DND-41 (cell line): Measurements from ENCODE around the gene ADPRHL1.

Experiments
- ATAC-seq: fragments of 200-7000 bp; cut with Tn5 transposase; 3 replicates; pipeline ENCODE4 v1.9.1; 2021; ENCODE audit warnings: low read depth; ENCODE audit not compliant: insufficient read depth
- DNase-seq: peaks from one replicate; pipeline ENCODE4 v3.0.0-alpha.2; 2020
- H2AFZ ChIP-seq: 2 replicates; pipeline ENCODE4 v1.6.0; 2012; ENCODE audit warnings: low read depth, low read length
- H3K27ac ChIP-seq: 2 replicates; pipeline ENCODE4 v1.5.1; 2012; ENCODE audit warnings: low read length, inconsistent platforms
- H3K27me3 ChIP-seq: fragments of 200-600 bp; sonication (generic); 2 replicates; pipeline ENCODE4 v1.6.0; 2012; ENCODE audit warnings: low read length, mild to moderate bottlenecking, inconsistent platforms; ENCODE audit not compliant: insufficient read depth, poor library complexity
- H3K36me3 ChIP-seq: 2 replicates; pipeline ENCODE4 v1.5.1; 2012; ENCODE audit warnings: low read length, inconsistent platforms; ENCODE audit not compliant: insufficient read depth
- H3K4me1 ChIP-seq: 2 replicates; pipeline ENCODE4 v1.5.1; 2012; ENCODE audit warnings: mild to moderate bottlenecking, low read length; ENCODE audit not compliant: insufficient read depth
- H3K4me2 ChIP-seq: 2 replicates; pipeline ENCODE4 v1.6.0; 2012; ENCODE audit warnings: mild to moderate bottlenecking, moderate library complexity, low read length, inconsistent platforms; ENCODE audit not compliant: insufficient read depth
- H3K4me3 ChIP-seq, 2 experiments: fragments of 200-600 bp in 1 of 2; shearing (Covaris generic) in 1 of 2; 2 replicates each; pipeline ENCODE4 v1.5.1; 2012 to 2016; ENCODE audit warnings: inconsistent platforms in 2 of 2, low read length in 2 of 2, mild to moderate bottlenecking in 2 of 2, low read depth in 1 of 2, moderate library complexity in 1 of 2
- H3K79me2 ChIP-seq: 2 replicates; pipeline ENCODE4 v1.6.0; 2012; ENCODE audit warnings: low read length, inconsistent platforms; ENCODE audit not compliant: insufficient read depth
- H3K9ac ChIP-seq: 2 replicates; pipeline ENCODE4 v1.6.0; 2012; ENCODE audit warnings: low read depth, mild to moderate bottlenecking, inconsistent platforms, low read length, moderate library complexity
- H3K9me3 ChIP-seq: 2 replicates; pipeline ENCODE4 v1.5.1; 2012; ENCODE audit warnings: low read length, moderate library complexity, mild to moderate bottlenecking, inconsistent platforms; ENCODE audit not compliant: insufficient read depth, severe bottlenecking
- H4K20me1 ChIP-seq: 2 replicates; pipeline ENCODE4 v1.6.0; 2012; ENCODE audit warnings: low read length; ENCODE audit not compliant: insufficient read depth
- EZH2 ChIP-seq: IDR thresholded peaks from 3 replicates; pipeline ENCODE4 v1.6.1; 2012; ENCODE audit warnings: borderline replicate concordance, low read depth, mild to moderate bottlenecking, moderate library complexity, low read length, inconsistent platforms; ENCODE audit not compliant: severe bottlenecking
- TF ChIP-seq, protein P1 (sequence below): IDR thresholded peaks from 2 replicates; pipeline ENCODE4 v1.5.1; 2012; ENCODE audit warnings: borderline replicate concordance, low read length, moderate library complexity, mild to moderate bottlenecking; ENCODE audit not compliant: poor library complexity, severe bottlenecking; ENCODE audit errors: extremely low read depth

ADPRHL1 gene

GRCh38 chr13:113365971-113366588 lies 87.2 kb downstream of the ADPRHL1 start:
- Histone ChIP-seq H2AFZ (no peak overlapping the region), H3K4me2 (no peak overlapping the region), H3K79me2 (no peaks in the 10 kb centered on the region), H3K27ac (no peak overlapping the region), H3K27me3 (no peaks in the 10 kb centered on the region), H3K9ac (no peak overlapping the region), H4K20me1 (no peaks in the 10 kb centered on the region), H3K4me1 (no peaks in the 10 kb centered on the region), H3K4me3 (no peak overlapping the region), H3K9me3 (no peaks in the 10 kb centered on the region), H3K36me3 (no peaks in the 10 kb centered on the region)
- ATAC-seq (no peak), DNase-seq (no peak)
- TF ChIP-seq EZH2: no peak

DNA sequence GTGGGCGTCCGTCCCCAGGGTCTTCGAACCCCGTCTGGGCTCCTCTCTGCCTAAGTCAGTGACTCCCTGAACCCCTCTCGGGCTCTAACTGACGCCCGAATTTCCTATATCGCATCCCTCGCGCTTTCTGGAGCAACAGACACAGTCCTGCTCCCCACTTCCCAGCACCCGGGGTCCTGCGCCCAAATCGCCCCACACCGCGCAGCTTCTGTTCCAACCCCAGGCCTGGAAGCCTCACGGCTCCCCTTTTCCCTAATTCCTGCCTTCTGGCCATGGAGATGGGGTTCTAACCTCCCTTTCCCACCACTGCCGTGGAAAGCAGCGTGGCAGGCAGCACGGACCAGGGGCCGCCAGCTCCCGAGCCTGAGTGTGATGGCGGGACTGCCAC lies 87.7 kb downstream of the ADPRHL1 start:
- Histone ChIP-seq H2AFZ (no peak overlapping the region), H3K4me3 (no peak overlapping the region), H3K79me2 (no peaks in the 10 kb centered on the region), H3K4me2 (no peak overlapping the region), H3K9me3 (no peaks in the 10 kb centered on the region), H4K20me1 (no peaks in the 10 kb centered on the region), H3K9ac (no peak overlapping the region), H3K4me1 (no peaks in the 10 kb centered on the region), H3K27ac (no peak overlapping the region), H3K27me3 (no peaks in the 10 kb centered on the region), H3K36me3 (no peaks in the 10 kb centered on the region)
- ATAC-seq (no peak), DNase-seq (no peak)
- TF ChIP-seq EZH2: no peak
- TF ChIP-seq, protein P1, sequence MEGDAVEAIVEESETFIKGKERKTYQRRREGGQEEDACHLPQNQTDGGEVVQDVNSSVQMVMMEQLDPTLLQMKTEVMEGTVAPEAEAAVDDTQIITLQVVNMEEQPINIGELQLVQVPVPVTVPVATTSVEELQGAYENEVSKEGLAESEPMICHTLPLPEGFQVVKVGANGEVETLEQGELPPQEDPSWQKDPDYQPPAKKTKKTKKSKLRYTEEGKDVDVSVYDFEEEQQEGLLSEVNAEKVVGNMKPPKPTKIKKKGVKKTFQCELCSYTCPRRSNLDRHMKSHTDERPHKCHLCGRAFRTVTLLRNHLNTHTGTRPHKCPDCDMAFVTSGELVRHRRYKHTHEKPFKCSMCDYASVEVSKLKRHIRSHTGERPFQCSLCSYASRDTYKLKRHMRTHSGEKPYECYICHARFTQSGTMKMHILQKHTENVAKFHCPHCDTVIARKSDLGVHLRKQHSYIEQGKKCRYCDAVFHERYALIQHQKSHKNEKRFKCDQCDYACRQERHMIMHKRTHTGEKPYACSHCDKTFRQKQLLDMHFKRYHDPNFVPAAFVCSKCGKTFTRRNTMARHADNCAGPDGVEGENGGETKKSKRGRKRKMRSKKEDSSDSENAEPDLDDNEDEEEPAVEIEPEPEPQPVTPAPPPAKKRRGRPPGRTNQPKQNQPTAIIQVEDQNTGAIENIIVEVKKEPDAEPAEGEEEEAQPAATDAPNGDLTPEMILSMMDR: no peak

DNA sequence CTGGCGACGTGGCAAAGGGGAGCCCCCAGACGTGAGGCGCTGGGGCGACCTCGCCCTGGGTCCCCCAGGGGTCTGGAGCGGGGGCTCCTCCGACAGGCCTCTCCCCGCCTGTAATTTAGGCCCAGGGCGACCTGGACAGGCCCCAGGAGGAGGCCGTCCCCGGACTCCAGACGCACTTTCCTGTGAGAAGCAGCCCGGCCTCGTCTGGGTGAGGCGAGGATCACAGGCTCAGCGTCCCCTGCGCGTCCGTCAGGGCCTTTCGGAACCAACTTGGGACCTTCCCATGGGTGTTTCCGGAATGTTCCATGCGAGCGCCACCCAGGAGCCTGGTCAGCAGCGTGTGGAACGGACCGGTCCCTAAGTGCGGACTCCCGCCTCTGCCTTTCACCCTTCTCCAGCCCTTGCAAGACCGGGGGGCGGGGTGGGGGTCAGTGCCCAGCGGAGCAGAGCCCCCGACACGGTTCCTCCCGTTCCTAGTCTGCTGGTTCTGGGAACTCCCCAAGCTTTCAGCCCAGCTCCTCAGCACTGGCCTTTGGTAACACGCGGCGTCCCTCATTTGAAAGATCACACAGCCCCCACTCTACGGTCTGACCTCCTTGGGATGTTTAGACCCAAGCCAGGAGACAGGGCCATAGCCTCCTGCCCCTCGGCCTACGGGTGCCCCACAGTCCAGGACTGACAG lies 88.2 kb downstream of the ADPRHL1 start:
- Histone ChIP-seq H4K20me1 (no peaks in the 10 kb centered on the region), H3K27ac (no peak overlapping the region), H3K36me3 (no peaks in the 10 kb centered on the region), H3K79me2 (no peaks in the 10 kb centered on the region), H3K4me1 (no peaks in the 10 kb centered on the region), H3K4me3 (no peak overlapping the region), H3K4me2 (no peak overlapping the region), H3K27me3 (peaks cover 4% of the 10 kb centered on the region), H3K9ac (no peak overlapping the region), H3K9me3 (no peaks in the 10 kb centered on the region), H2AFZ (no peak overlapping the region)
- DNase-seq (no peak), ATAC-seq (no peak)
- no peak for TF ChIP-seq EZH2
- TF ChIP-seq, protein P1: no peak

DNA sequence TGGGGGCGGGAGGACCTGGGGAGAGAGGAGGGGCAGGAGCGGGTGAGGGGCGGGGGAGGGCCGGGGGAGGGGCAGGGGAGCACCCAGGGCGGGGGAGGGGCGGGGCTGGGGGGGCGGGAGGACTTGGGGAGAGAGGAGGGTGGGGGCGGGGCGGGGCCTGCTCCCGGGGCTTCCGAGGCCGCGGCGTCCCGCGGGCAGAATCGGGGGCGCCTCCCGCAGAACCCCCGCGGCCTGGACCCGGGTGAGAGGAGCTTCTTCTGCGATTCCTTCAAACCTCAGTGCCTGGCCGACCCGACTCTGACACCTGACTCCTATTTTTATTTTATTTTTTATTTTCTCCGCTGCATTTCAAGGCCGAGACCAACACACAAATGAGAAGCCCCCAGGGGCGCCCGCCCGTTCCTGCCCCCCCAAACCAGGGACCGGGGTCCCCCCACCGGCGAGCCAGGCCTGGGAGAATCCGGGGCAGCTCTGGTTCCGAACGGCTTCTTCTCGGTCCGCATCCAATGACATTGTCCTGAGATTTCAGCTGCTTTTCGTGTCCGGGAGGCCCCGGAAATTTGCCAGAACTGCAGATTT lies 88.9 kb downstream of the ADPRHL1 start:
- H4K20me1 ChIP-seq: no peaks in the 10 kb centered on the region
- no peaks in the 10 kb centered on the region for H3K79me2 ChIP-seq
- ATAC-seq (no peak), DNase-seq (no peak)
- H3K9me3 ChIP-seq: no peaks in the 10 kb centered on the region
- H3K27ac ChIP-seq: no peak overlapping the region
- no peaks in the 10 kb centered on the region for H3K4me1 ChIP-seq
- no peak overlapping the region for H2AFZ ChIP-seq
- no peak overlapping the region for H3K4me3 ChIP-seq
- no peak overlapping the region for H3K4me2 ChIP-seq
- H3K9ac ChIP-seq: no peak overlapping the region
- TF ChIP-seq, protein P1: no peak
- no peak for TF ChIP-seq EZH2
- H3K27me3 ChIP-seq: peaks cover 5% of the 10 kb centered on the region
- H3K36me3 ChIP-seq: no peaks in the 10 kb centered on the region
